Measurements from ENCODE around the gene RNF208.

RNF208 gene

GRCh38 chr9:137251194-137251461 is 29.1 kb upstream of the RNF208 start, which contains the start of gene STPG3:
TSS of gene STPG3 (plus strand) at chr9:137251286. CDS start at chr9:137251287, 1 bp downstream.
- TF ChIP-seq TAF1 (IDR thresholded peaks at IDR 0.05; ENCODE audit: low read depth) (no peak), EGR1 (IDR thresholded peaks at IDR 0.05) (no peak), YY1 (IDR thresholded peaks at IDR 0.05; ENCODE audit: low read depth) (no peak), CREB1 (IDR thresholded peaks at IDR 0.05; ENCODE audit: low read depth) (no peak), USF1 (IDR thresholded peaks at IDR 0.05) (no peak), MAX (IDR thresholded peaks at IDR 0.05) (no peak), EP300 (IDR thresholded peaks at IDR 0.05; ENCODE audit: borderline replicate concordance) (no peak), TEAD4 (IDR thresholded peaks at IDR 0.05) (no peak), RAD21 (IDR thresholded peaks at IDR 0.05; ENCODE audit: low read depth) (no peak), FOXM1 (IDR thresholded peaks at IDR 0.05; ENCODE audit: borderline replicate concordance, low read depth) (no peak), CEBPB (IDR thresholded peaks at IDR 0.05) (no peak), ZBTB7A (IDR thresholded peaks at IDR 0.05; ENCODE audit: low read depth) (no peak), TCF12 (IDR thresholded peaks at IDR 0.05; ENCODE audit: low read depth) (no peak), REST (IDR thresholded peaks at IDR 0.05; ENCODE audit: low read depth) (no peak), NFIC (IDR thresholded peaks at IDR 0.05) (no peak)

GRCh38 chr9:137250329-137251193 is 28.5 kb upstream of the RNF208 start:
- TF ChIP-seq MAX (IDR thresholded peaks at IDR 0.05) (no peak), EGR1 (IDR thresholded peaks at IDR 0.05) (no peak), CEBPB (IDR thresholded peaks at IDR 0.05) (no peak), TAF1 (IDR thresholded peaks at IDR 0.05; ENCODE audit: low read depth) (no peak), ZBTB7A (IDR thresholded peaks at IDR 0.05; ENCODE audit: low read depth) (no peak), NFIC (IDR thresholded peaks at IDR 0.05) (no peak), TEAD4 (IDR thresholded peaks at IDR 0.05) (no peak), REST (IDR thresholded peaks at IDR 0.05; ENCODE audit: low read depth) (no peak), TCF12 (IDR thresholded peaks at IDR 0.05; ENCODE audit: low read depth) (no peak), EP300 (IDR thresholded peaks at IDR 0.05; ENCODE audit: borderline replicate concordance) (no peak), FOXM1 (IDR thresholded peaks at IDR 0.05; ENCODE audit: borderline replicate concordance, low read depth) (no peak), USF1 (IDR thresholded peaks at IDR 0.05) (no peak), CREB1 (IDR thresholded peaks at IDR 0.05; ENCODE audit: low read depth) (no peak), YY1 (IDR thresholded peaks at IDR 0.05; ENCODE audit: low read depth) (no peak), RAD21 (IDR thresholded peaks at IDR 0.05; ENCODE audit: low read depth) (no peak)

- TF ChIP-seq TCF12 (IDR thresholded peaks at IDR 0.05; ENCODE audit: low read depth) (no peak), EGR1 (IDR thresholded peaks at IDR 0.05) (no peak), USF1 (IDR thresholded peaks at IDR 0.05) (no peak), REST (IDR thresholded peaks at IDR 0.05; ENCODE audit: low read depth) (no peak), TEAD4 (IDR thresholded peaks at IDR 0.05) (no peak), TAF1 (IDR thresholded peaks at IDR 0.05; ENCODE audit: low read depth) (no peak), FOXM1 (IDR thresholded peaks at IDR 0.05; ENCODE audit: borderline replicate concordance, low read depth) (no peak), NFIC (IDR thresholded peaks at IDR 0.05) (no peak), RAD21 (IDR thresholded peaks at IDR 0.05; ENCODE audit: low read depth) (no peak), ZBTB7A (IDR thresholded peaks at IDR 0.05; ENCODE audit: low read depth) (no peak), CEBPB (IDR thresholded peaks at IDR 0.05) (no peak), EP300 (IDR thresholded peaks at IDR 0.05; ENCODE audit: borderline replicate concordance) (no peak)
Observed at GRCh38 chr9:137247916-137248175, 25.8 kb upstream of the RNF208 start.
